Keratinocyte (primary cell): ENCODE data around the gene KCNK10.

Source experiments
- EZH2 ChIP-seq: IDR thresholded peaks from one replicate; pipeline ENCODE4 v1.6.1; 2012; ENCODE audit warnings: inconsistent platforms, mild to moderate bottlenecking, low read length, moderate library complexity
- TF ChIP-seq, protein P1 (sequence below), 3 experiments: IDR thresholded peaks in 1 of 3; conservative IDR thresholded peaks in 1 of 3; optimal IDR thresholded peaks in 1 of 3; 2 replicates in 2 of 3; 3 replicates in 1 of 3; pipeline versions ENCODE3 to v1.5.1; 2011; ENCODE audit warnings: low read length in 3 of 3, mild to moderate bottlenecking in 3 of 3, moderate library complexity in 2 of 3, control low read depth in 1 of 3, inconsistent platforms in 1 of 3; ENCODE audit not compliant: insufficient read depth in 2 of 3; ENCODE audit errors: extremely low read depth in 1 of 3

- no peak for TF ChIP-seq EZH2
- TF ChIP-seq, protein P1, sequence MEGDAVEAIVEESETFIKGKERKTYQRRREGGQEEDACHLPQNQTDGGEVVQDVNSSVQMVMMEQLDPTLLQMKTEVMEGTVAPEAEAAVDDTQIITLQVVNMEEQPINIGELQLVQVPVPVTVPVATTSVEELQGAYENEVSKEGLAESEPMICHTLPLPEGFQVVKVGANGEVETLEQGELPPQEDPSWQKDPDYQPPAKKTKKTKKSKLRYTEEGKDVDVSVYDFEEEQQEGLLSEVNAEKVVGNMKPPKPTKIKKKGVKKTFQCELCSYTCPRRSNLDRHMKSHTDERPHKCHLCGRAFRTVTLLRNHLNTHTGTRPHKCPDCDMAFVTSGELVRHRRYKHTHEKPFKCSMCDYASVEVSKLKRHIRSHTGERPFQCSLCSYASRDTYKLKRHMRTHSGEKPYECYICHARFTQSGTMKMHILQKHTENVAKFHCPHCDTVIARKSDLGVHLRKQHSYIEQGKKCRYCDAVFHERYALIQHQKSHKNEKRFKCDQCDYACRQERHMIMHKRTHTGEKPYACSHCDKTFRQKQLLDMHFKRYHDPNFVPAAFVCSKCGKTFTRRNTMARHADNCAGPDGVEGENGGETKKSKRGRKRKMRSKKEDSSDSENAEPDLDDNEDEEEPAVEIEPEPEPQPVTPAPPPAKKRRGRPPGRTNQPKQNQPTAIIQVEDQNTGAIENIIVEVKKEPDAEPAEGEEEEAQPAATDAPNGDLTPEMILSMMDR (optimal IDR thresholded peaks at IDR 0.05 in 1 of 3, IDR thresholded peaks at IDR 0.05 in 1 of 3, conservative IDR thresholded peaks at IDR 0.05 in 1 of 3; ENCODE audit: extremely low read depth in 1 of 3, insufficient read depth in 2 of 3, low read length in 3 of 3) = no peak
These were observed 120.8 kb downstream of the KCNK10 start for GRCh38 chr14:88202286-88202685.
